ENCODE data around the gene SLC6A19.
"Not testable (repeated sequence)": the region's sequence is repeated elsewhere in the genome, so short reads cannot be mapped to it uniquely, and the experiment has no call there.

The SLC6A19 gene

DNA sequence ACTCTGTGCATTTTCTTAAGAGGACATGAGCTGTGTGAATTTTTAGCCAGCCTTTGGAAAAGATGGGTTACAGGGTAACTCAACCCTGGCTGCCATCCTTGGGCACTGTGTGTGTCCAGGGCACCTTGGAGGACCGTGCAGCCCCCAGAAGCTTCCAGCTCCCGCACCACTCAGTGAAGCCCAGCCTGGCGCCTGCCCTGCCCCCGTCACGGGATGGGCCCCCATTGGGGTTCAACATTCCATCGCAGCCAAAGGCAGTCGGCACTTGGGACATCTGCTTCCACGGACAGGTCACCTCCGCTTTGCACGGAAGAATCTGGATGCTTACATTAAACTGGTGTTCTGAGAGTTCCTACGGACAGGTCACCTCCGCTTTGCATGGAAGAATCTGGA, 21.9 kb downstream of the SLC6A19 start:
- DNase-seq (ENCODE audit: low spot score), result no peak

GRCh38 chr5:1224631-1225030, 23.2 kb downstream of the SLC6A19 start:
- no peak for DNase-seq (ENCODE audit: low spot score)

DNA sequence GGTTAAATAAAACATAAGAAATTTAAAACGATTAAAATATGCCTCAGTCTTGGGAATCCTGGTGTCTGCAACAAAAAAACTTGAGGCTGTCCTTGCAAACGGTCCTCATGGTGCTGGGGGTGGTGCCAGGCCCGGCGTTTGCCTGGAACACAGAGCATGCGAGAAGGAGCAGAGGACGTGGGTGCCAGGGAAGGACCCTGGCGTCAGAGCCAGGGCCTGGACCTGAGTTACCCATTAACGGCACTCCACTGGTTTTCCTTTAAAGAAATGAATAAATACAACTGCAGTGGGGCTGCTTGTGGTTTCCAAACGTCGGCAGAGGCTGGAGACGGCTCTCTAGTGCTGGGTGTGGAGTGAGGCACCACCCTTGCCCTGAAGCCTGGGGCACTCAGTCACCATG, 23.7 kb downstream of the SLC6A19 start, which contains the start of gene SLC6A18:
TSS of gene SLC6A18 (plus strand) at position 301 of the 400 bp plus-strand sequence. CDS start at position 398, 97 bp downstream.
- DNase-seq (ENCODE audit: low spot score), result no peak

GRCh38 chr5:1226231-1226630, 24.8 kb downstream of the SLC6A19 start:
- DNase-seq (ENCODE audit: low spot score), result no peak

GRCh38 chr5:1226839-1227581, 25.6 kb downstream of the SLC6A19 start:
- no peak for DNase-seq (ENCODE audit: low spot score)

DNA sequence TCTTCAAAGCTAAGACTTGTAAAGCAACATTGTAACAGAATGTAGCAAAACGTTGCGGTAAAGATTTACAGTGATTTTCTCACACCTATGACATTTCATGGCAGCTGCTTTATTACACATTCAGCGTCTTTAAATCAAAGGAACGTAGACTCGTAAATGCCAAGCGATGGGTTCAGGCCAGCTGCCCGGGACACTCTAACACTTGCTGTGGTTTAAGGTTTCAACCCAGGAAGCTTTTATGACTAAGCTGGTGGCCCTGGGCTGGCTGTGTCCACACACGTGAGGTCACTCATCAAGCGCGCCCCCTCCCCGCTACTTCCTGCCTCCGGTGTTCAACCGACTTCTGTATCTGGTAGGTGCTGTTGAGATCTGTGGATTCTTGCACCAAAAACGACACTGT, 26.3 kb downstream of the SLC6A19 start:
- no peak for DNase-seq (ENCODE audit: low spot score)

- DNase-seq (ENCODE audit: low spot score), result no peak
Measured at GRCh38 chr5:1228120-1228519, 26.7 kb downstream of the SLC6A19 start.

DNA sequence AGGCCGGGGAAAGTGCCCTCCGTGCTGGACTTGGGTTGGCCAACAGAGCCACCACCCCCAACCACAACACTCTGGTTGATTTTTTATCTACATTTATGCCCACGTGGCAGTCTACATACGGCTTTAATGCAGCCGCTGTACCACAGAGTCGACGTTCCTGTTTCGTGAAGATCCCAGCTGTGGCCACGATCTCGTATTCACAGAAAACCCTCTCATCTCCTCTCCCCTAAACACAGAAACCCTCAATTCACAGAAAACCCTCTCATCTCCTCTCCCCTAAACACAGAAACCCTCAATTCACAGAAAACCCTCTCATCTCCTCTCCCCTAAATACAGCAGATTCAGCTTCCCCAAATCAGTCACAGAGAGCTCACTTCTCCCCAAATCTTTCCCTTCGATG, 27.6 kb downstream of the SLC6A19 start:
- DNase-seq (ENCODE audit: low spot score), result not testable (repeated sequence)

DNA sequence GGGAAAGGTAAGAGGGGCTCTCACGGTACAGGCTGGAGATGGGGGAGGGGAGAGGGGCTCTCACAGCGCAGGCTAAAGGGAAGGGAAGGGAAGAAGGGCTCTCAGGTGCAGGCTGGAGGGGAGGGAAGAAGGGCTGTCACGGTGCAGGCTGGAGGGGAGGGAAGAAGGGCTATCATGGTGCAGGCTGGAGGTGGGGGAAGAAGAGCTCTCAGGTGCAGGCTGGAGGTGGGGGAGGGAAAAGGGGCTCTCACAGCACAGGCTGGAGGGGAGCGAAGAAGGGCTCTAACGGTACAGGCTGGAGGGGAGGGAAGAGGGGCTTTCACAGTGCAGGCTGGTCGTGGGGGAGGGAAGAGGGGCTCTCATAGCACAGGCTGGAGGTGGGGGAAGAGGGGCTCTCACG, 28.4 kb downstream of the SLC6A19 start:
- no peak for DNase-seq (ENCODE audit: low spot score)

DNA sequence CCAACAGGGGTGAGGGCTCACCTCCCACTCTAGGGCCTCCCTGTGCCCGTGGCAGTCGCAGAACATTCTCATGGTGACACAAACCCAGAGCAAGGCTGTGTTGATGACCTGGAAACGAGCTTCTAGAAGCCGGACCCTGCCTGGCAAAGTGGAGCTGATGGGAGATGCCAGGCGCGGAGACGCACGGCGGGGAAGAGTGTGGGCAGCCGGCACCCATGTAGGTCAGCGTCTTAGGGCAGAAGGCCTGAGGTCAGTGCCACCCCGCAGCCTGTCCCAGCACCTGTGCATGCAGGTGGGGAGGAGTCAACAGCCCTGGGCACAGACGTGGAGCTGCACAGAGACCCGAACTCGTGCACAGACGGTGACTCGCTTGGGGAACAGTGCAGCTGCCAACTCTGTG, 29.2 kb downstream of the SLC6A19 start:
- no peak for DNase-seq (ENCODE audit: low spot score)

DNA sequence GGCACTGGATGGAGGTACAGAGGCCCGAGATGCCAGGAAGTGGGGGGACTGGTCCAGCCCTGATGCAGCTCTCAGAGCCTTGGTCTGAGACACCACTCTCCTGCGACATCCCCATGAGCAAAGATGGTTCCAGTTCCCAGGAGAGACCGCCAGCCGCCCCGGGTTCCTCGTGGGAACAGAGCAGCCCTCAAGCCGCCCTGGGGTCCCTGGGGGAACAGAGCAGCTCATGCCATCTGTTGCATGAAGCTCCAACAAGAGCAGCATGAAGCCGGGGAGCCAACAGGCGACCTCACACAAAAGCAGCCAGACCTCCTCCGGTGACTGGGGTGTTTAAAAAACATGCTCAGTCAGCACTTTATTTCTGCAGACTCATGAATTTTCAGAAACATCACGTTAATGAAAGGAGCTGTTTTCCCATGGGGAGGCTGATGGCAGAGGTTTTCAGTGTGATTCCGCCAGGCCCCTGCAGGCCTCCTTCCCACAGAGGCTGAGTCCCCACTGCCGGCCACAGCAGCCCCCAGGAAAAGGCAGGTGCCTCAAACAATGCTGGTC, 30.0 kb downstream of the SLC6A19 start:
- no peak for DNase-seq (ENCODE audit: low spot score)

DNA sequence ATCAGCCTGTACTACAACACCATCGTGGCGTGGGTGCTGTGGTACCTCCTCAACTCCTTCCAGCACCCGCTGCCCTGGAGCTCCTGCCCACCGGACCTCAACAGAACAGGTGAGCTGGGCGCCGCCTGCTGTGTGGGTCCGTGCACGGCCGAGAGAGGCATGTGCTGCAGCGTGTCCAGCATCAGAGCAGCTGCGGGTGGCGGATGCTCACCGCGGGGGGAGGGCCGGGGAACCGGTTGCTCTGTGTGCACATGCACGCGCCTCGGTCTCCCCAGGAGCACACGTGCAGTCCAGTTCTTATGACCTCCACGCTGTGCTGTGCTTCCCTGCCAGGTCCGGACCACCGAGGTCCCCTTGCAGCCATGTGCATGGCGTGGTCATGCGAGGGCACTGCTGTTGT, 31.4 kb downstream of the SLC6A19 start:
- no peak for DNase-seq (ENCODE audit: low spot score)

GRCh38 chr5:1235379-1235778, 34.0 kb downstream of the SLC6A19 start:
- DNase-seq (ENCODE audit: low spot score), result peak; percentile 7

DNA sequence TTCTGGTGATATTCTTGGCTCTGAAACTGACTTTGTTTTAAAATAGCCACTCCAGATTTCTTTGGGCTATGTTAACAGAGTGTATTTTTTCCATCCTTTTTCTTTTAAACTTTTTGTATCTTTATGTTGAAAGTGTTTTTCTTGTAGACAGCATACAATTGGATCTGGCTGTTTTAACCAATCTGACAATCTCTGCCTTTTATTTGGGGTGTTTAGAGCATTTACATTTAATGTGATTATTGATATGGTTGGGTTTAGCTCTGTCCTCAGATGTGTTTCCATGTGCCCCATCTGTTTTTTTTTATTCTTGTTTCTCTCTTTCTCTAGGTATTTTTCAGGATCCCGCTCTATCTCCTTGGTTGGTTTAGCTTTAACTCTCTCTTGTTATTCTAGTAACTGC, 34.4 kb downstream of the SLC6A19 start:
- DNase-seq (ENCODE audit: low spot score), result no peak

GRCh38 chr5:1239505-1240251, 38.3 kb downstream of the SLC6A19 start:
- DNase-seq (ENCODE audit: low spot score), result no peak

GRCh38 chr5:1240496-1241260, 39.3 kb downstream of the SLC6A19 start:
- no peak for DNase-seq (ENCODE audit: low spot score)

DNA sequence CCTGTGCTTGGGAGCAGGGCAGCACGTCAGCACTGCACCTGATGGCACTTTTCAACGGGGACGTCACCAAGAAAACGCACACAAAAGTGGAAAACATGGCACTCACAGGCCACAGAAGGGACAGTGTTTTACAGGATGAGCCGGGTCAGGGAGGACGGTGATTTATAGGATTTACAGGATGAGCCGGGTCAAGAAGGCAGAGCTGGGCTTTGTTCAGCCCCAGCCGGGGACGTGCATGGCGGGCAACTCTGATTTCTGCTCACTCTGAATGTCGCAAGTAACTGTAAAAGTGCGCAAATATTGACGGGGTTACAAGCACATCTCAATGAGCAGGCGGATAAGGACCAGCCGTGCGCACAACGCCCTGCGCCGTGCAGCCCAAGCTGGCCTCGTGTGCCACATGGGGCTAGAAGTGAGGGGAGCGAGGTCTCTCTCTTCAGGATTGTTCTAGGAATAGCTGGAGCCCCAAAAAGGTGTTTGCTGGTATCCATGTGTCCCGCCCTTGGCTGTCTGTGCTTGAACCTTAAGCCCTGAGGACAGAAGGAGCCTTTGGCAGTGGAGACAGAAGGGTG, 40.2 kb downstream of the SLC6A19 start:
- DNase-seq (ENCODE audit: low spot score), result no peak

DNA sequence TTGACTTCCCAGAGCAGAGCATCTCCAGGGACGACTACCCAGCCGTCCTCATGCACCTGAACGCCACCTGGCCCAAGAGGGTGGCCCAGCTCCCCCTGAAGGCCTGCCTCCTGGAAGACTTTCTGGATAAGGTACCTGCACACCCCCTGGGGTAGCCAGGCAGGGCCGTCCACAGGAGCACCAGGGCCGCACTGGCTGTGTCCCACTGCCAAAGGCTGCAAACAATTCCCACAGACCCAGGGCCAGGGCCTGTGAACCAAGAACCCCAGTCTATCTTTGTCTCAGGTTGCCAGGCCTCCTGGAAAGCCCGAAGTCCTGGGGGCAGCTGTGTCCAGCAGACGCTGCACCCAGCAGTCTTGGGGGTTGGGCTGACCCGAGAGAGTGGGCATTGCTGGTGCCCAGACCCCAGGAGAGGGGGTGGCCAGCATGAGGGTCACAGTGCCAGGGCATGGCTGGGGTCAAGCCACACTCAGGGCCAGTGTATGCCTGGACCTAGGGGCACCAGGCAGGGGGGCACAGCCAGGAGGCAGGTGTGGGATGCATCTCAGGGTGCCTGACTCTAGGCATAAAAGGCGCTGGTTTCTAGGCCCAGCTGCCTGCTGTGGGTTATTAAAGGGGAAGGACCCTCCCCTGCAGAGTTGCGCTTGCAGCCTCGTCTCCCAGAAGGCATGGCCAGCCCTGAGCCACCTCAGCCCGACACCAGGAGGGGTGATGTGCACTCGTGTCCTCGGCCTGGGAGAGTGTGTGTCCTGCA, 41.5 kb downstream of the SLC6A19 start:
- no peak for DNase-seq (ENCODE audit: low spot score)

DNA sequence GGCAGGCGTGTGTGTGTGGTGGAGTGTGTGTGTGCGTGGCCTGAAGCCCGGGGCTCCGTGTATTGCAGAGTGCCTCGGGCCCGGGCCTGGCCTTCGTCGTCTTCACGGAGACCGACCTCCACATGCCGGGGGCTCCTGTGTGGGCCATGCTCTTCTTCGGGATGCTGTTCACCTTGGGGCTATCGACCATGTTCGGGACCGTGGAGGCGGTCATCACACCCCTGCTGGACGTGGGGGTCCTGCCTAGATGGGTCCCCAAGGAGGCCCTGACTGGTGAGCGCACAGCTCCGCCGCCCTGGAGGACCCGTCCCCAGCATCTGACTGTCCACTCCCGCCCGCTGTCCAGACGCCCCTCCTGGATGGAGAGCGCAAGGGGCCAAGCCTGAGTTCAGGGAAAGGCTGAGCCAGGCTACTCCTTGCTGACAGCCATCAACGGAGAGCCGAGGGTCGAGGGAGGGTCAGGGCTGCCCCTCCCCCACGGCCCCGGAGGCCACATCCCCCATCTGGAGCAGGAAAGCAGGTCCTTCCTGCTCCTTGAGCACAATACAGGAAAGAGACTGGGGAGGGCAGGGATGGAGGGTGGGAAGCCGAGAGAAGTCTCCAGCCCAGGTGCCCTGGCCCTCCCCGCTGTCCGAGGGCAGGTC, 42.2 kb downstream of the SLC6A19 start:
- DNase-seq (ENCODE audit: low spot score), result no peak

- DNase-seq (ENCODE audit: low spot score), result no peak
Measured at GRCh38 chr5:1244255-1244654, 42.9 kb downstream of the SLC6A19 start.

DNA sequence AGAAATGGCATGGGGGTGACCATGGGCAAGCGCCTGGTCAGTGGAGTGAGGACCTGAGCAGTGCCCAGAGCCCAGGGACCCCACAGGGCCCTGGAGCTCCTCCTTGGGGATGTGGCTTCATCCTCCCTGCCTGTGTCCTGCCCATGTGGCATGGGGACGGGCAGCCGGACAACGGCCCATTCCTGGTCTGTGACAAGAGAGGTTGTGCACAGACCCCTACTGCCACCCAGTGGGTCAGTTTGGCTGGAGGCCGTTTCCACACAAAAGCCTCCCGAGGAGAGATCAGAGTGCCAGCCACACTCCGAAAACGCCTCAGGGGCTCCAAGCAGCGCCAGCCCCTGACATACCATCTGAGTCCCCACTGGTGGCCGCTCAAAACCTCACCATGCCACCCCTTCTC, 43.6 kb downstream of the SLC6A19 start:
- no peak for DNase-seq (ENCODE audit: low spot score)

Data from hematopoietic multipotent progenitor cell treated with erythropoietin and hydrocortisone succinate and interleukin-3 and kit ligand, for 15 days (in vitro differentiated cells).